ENCODE data around the gene NLK.
"Not testable (repeated sequence)": the region's sequence is repeated elsewhere in the genome, so short reads cannot be mapped to it uniquely, and the experiment has no call there.

The NLK gene

DNA sequence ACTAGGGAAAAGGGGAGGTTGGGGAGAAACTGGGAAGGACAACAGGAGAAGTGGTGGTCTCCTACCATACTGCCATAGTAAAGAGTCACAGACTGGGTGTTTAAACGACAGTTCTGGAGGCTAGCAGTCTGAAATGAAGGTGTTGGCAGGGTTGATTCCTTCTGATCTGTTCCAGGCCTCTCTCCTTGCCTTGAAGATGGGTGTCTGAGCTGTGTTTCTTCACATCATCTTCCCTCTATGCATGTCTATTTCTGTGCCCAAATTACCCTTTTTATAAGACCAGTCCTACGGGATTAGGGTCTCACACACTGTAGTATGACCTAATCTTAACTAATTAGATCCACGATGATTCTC, 196.8 kb downstream of the NLK start:
- in situ Hi-C loops (cut with HindIII; ENCODE audit: low sequenced_read_pairs): no loop called here
- TF ChIP-seq, protein P1, sequence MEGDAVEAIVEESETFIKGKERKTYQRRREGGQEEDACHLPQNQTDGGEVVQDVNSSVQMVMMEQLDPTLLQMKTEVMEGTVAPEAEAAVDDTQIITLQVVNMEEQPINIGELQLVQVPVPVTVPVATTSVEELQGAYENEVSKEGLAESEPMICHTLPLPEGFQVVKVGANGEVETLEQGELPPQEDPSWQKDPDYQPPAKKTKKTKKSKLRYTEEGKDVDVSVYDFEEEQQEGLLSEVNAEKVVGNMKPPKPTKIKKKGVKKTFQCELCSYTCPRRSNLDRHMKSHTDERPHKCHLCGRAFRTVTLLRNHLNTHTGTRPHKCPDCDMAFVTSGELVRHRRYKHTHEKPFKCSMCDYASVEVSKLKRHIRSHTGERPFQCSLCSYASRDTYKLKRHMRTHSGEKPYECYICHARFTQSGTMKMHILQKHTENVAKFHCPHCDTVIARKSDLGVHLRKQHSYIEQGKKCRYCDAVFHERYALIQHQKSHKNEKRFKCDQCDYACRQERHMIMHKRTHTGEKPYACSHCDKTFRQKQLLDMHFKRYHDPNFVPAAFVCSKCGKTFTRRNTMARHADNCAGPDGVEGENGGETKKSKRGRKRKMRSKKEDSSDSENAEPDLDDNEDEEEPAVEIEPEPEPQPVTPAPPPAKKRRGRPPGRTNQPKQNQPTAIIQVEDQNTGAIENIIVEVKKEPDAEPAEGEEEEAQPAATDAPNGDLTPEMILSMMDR (IDR thresholded peaks at IDR 0.05; ENCODE audit: low read depth, low read length, missing control alignments): no peak
- H3K4me3 ChIP-seq (ENCODE audit: low read depth, low read length): no peak overlapping the region
- DNase-seq (ENCODE audit: low read depth): no peak

DNA sequence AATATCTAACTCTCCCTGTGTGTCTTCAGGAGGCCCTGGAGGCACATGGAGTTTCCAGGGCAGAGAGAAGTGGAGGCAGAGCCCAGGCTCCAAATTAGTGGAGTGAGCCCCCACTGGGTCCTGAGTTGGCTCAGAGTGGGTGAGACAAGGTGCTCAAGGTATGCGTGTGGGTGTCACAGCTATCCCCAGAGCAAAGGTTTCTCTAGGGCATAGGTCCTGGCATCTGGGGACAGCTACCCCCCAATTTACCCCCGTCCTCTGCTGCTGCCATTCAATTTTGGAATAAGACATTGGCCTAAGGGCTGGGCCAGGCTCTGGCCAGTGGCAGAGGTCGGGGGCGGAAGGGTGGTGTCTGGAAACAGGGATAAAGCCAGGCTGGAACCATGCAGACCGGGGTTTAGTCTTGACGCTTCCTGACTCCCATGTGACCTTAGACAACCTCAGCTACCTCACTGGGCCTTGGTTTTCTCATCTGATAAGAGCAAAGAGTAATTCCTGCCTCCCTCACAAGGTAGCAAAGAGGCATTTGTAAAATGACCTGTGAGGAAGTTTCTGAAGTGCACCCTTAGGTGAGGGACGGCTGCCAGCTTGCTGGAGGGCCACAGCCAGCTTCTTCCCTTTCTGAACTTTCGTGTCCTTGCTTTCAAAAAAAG, 198.3 kb downstream of the NLK start:
- no peak for DNase-seq (ENCODE audit: low read depth)
- no peak overlapping the region for H3K4me3 ChIP-seq (ENCODE audit: low read depth, low read length)
- in situ Hi-C loops (cut with HindIII; ENCODE audit: low sequenced_read_pairs): no loop called here
- TF ChIP-seq, protein P1 (IDR thresholded peaks at IDR 0.05; ENCODE audit: low read depth, low read length, missing control alignments): no peak

DNA sequence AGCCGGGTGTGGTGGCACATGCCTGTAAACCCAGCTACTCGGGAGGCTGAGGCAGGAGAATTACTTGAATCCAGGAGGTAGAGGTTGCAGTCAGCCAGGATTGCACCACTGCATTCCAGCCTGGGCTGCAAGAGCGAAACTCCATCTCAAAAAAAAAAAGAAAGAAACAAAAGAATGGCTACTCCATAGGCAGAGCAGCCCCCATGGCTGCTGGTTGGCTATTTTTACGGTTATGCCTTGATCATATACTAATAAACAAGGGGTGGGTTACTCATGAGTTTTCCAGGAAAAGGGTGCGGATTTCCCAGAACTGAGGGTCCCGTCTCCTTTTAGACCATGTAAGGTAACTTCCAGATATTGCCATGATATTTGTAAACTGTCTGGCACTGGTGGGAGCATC, 200.3 kb downstream of the NLK start:
- in situ Hi-C loops (cut with HindIII; ENCODE audit: low sequenced_read_pairs): no loop called here
- TF ChIP-seq, protein P1 (IDR thresholded peaks at IDR 0.05; ENCODE audit: low read depth, low read length, missing control alignments): no peak
- DNase-seq (ENCODE audit: low read depth): no peak
- no peak overlapping the region for H3K4me3 ChIP-seq (ENCODE audit: low read depth, low read length)

DNA sequence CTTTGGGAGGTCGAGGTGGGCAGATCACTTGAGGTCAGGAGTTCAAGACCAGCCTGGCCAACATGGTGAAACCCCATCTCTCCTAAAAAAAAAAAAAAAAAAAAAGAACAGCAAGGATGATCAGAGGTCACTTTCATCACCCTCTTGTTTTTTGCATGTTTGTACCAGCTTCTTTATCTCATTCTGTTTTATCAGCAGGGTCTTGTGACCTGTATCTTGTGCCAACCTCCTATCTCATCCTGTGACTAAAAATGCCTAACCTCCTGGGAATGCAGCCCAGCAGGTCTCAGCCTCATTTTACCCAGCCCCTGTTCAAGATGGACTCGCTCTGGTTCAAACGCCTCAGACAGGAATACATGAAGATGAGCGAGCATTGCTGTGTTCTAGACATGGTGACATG, 200.8 kb downstream of the NLK start:
- in situ Hi-C loops (cut with HindIII; ENCODE audit: low sequenced_read_pairs); DNase-seq (ENCODE audit: low read depth); H3K4me3 ChIP-seq (ENCODE audit: low read depth, low read length): not testable (repeated sequence)

DNA sequence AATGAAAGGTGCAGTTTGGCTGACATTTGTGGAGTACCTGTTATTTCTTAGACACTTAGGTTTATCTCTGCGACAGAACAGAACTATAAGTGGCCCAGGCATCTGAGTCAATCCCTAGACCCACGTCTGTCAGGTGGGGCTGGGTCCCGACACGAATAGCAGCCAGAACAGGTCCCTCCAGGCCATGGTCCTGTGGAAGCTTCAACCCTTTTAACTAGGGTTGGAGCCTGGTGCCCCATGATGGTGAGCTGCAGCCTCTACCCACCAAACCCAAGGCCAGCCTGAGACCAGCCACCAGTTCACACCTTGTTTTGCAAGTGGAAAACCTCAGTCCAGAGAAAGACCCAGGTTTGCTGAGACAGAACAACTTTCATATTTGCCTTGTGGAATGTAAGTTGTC, 202.0 kb downstream of the NLK start:
- DNase-seq (ENCODE audit: low read depth): no peak
- in situ Hi-C loops (cut with HindIII; ENCODE audit: low sequenced_read_pairs): no loop called here
- H3K4me3 ChIP-seq (ENCODE audit: low read depth, low read length): no peak overlapping the region
- TF ChIP-seq, protein P1 (IDR thresholded peaks at IDR 0.05; ENCODE audit: low read depth, low read length, missing control alignments): no peak
